Cardiac atrium fibroblast (primary cell): ENCODE results near the gene ABHD18. TPM values are rescaled to one million over a fixed set of nuclear protein-coding genes. Genes with fewer than 3 reads are reported as not detected.

ENCODE experiments used
- total RNA-seq: library from RNA; depleted of rRNA; stranded (reverse); fragments of >200 nt; gene quantifications from 2 replicates; pipeline ENCODE4 v1.2.3, GENCODE V29; 2015

Gene ABHD18
- total RNA-seq: 3.2 and 4.2 TPM in 2 replicates

GRCh38 chr4:127965062-127965802, at the start of gene ABHD18, which contains the start of gene MFSD8:
TSS of gene ABHD18 (plus strand) at chr4:127965406. CDS start at chr4:127982956, 17,550 bp downstream.
TSS of gene MFSD8 (minus strand) at chr4:127965173. CDS start at chr4:127965133, 40 bp downstream.

GRCh38 chr4:128060699-128061565, 95.7 kb downstream of the ABHD18 start, which contains the start of gene LARP1B:
TSS of gene LARP1B (plus strand) at chr4:128061312. CDS start at chr4:128074952, 13,640 bp downstream.

Other genes starting within 250 kb of the ABHD18 start
- gene SLC25A31, start 235.0 kb upstream of the ABHD18 start, total RNA-seq: not detected in 2 replicates
- gene HSPA4L, start 183.1 kb upstream of the ABHD18 start, total RNA-seq: 0.54 and 3.7 TPM in 2 replicates
- 1.8 and 2.4 TPM in 2 replicates for gene PLK4, start 84.5 kb upstream of the ABHD18 start, total RNA-seq
- 15.6 and 41.7 TPM in 2 replicates for gene MFSD8, start 233 bp upstream of the ABHD18 start, total RNA-seq
- gene LARP1B, start 95.9 kb downstream of the ABHD18 start, total RNA-seq: 11.7 and 15.1 TPM in 2 replicates